ENCODE results near the gene CYS1.

DNA sequence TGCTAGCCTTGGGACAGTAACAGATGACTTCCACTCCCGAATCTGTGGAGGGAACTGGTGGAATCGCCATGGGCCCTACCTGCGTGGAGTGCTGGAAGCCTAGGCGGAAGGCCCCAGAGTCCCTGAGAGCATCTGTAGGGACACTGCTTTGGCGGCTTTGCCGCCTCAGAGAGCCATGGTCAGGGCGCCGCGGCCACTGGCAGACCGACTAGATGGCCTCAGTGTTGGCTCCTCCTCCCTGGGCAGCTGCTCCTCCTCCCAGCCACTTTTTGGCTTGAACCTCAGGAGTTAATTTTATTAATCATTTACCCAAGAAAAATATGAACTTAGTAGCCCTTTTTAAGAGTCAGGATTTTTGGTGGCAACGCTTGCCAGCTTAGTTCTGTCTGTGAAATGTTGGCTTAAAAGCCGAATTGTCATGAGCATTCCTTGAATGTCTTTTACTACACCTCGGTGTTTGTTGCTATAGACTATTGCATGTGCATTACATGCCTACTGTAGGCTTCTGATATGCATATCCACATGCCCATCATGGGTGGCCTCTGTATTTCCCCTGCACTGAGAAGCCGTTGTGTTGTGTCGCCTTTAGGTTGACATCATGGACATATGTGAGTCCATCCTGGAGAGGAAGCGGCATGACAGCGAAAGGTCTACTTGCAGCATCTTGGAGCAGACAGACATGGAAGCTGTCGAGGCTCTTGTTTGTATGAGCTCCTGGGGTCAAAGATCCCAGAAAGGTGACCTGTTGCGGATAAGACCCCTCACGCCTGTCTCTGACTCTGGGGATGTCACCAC is 34.5 kb downstream of the CYS1 start:
- TF ChIP-seq, protein P1, sequence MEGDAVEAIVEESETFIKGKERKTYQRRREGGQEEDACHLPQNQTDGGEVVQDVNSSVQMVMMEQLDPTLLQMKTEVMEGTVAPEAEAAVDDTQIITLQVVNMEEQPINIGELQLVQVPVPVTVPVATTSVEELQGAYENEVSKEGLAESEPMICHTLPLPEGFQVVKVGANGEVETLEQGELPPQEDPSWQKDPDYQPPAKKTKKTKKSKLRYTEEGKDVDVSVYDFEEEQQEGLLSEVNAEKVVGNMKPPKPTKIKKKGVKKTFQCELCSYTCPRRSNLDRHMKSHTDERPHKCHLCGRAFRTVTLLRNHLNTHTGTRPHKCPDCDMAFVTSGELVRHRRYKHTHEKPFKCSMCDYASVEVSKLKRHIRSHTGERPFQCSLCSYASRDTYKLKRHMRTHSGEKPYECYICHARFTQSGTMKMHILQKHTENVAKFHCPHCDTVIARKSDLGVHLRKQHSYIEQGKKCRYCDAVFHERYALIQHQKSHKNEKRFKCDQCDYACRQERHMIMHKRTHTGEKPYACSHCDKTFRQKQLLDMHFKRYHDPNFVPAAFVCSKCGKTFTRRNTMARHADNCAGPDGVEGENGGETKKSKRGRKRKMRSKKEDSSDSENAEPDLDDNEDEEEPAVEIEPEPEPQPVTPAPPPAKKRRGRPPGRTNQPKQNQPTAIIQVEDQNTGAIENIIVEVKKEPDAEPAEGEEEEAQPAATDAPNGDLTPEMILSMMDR (IDR thresholded peaks at IDR 0.05), result no peak
- TF ChIP-seq POLR2AphosphoS5 (IDR thresholded peaks at IDR 0.05), result no peak

All from breast epithelium (tissue), 3 donors.